Vagina (tissue), 2 donors: ENCODE results near the gene SIPA1. TPM values are rescaled to one million over a fixed set of nuclear protein-coding genes. Genes with fewer than 3 reads are reported as not detected.

ENCODE experiments used
- DNase-seq, 2 donors: peaks; one replicate each; pipeline ENCODE4 v3.0.0-alpha.2; 2017; ENCODE audit errors: extremely low spot score in 2 of 2
- H3K27ac ChIP-seq: fragments of 200-600 bp; sonication (generic); one replicate; pipeline ENCODE4 v1.5.1; 2019
- H3K27me3 ChIP-seq: fragments of 200-600 bp; sonication (generic); one replicate; pipeline ENCODE4 v1.5.1; 2019
- H3K36me3 ChIP-seq, 2 donors: fragments of 200-600 bp; sonication (generic); one replicate each; pipeline ENCODE4 v1.5.1; 2017 to 2019
- H3K4me1 ChIP-seq: fragments of 200-600 bp; sonication (generic); one replicate; pipeline ENCODE4 v1.5.1; 2019
- H3K4me3 ChIP-seq, 2 donors: fragments of 200-600 bp; sonication (generic); 1 replicate in 1 of 2; 2 replicates in 1 of 2; pipeline ENCODE4 v1.5.1; 2016 to 2019
- H3K9me3 ChIP-seq: fragments of 200-600 bp; sonication (generic); one replicate; pipeline ENCODE4 v1.5.1; 2019
- POLR2A ChIP-seq, 2 donors: fragments of 450-650 bp; IDR thresholded peaks; one replicate each; pipeline ENCODE4 v1.6.1; 2017; ENCODE audit warnings: antibody characterized with exemption in 2 of 2, mild to moderate bottlenecking in 2 of 2, moderate library complexity in 2 of 2
- POLR2AphosphoS5 ChIP-seq, 2 donors: sonication (generic); formaldehyde crosslinking; IDR thresholded peaks; one replicate each; pipeline ENCODE4 v1.9.0; 2017; ENCODE audit warnings: antibody characterized with exemption in 2 of 2, mild to moderate bottlenecking in 2 of 2, low read depth in 1 of 2; ENCODE audit not compliant: insufficient read depth in 1 of 2
- intact Hi-C: fragments of 100-400 bp; cut with DNase I; formaldehyde crosslinking; loops from one replicate; pipeline ENCODE4 v1.15.1; 2023
- total RNA-seq: library from RNA; depleted of rRNA; stranded (reverse); fragments of >200 nt; gene quantifications from one replicate; pipeline ENCODE4 v1.2.3, GENCODE V29; 2016
- TF ChIP-seq, protein P1 (sequence below), 3 experiments: fragments of 450-650 bp in 2 of 3; fragments of 200-600 bp in 1 of 3; sonication (generic) in 1 of 3; IDR thresholded peaks; one replicate each; pipeline ENCODE4 v1.5.1; 2017 to 2019; ENCODE audit warnings: antibody characterized with exemption in 3 of 3, mild to moderate bottlenecking in 2 of 3, moderate library complexity in 2 of 3

SIPA1 gene
- total RNA-seq, 1 donor from 2014 or later, result 63.3 TPM

DNA sequence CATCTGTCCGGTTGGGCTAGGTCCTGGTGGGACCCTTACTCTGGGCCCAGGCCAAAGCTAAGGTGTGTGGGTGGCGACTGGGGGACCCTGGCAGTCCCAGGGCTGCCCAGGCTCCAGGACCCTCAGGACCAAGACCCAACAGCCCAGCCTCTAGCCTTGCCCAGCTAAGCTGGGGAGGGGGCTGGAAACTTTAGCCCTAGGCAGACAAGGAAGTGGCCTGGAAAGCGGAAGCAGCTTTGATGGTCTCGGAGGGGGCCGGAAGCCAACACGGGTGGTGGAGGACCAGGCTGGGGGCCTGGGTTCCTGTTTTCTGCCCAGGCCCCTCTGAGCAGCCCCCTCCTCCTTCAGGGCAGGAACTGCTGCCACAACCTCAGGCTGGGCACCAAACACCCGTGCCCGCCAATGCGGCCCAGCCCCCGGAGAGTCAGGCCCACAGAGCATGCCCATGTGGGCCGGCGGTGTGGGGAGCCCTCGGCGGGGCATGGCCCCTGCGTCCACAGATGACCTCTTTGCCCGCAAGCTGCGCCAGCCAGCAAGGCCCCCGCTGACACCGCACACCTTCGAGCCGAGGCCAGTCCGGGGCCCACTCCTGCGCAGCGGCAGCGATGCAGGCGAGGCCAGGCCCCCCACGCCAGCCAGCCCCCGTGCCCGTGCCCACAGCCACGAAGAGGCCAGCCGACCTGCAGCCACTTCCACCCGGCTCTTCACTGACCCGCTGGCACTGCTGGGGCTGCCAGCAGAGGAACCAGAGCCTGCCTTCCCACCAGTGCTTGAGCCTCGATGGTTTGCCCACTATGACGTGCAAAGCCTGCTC lies 2.8 kb downstream of the SIPA1 start:
- Histone ChIP-seq H3K27ac (peak overlapping the region; percentile 54), H3K36me3 (peaks cover 0 to 25% of the 10 kb centered on the region in 2 donors), H3K27me3 (no peaks in the 10 kb centered on the region), H3K9me3 (no peaks in the 10 kb centered on the region), H3K4me3 (peak overlapping the region in 1 of 2 donors; percentile 3), H3K4me1 (peaks cover 50% of the 10 kb centered on the region)
- intact Hi-C loops, result no loop called here
- TF ChIP-seq POLR2A (IDR thresholded peaks at IDR 0.05) (no peak), POLR2AphosphoS5 (IDR thresholded peaks at IDR 0.05; ENCODE audit: insufficient read depth in 1 of 2, low read depth in 1 of 2) (no peak)
- TF ChIP-seq, protein P1, sequence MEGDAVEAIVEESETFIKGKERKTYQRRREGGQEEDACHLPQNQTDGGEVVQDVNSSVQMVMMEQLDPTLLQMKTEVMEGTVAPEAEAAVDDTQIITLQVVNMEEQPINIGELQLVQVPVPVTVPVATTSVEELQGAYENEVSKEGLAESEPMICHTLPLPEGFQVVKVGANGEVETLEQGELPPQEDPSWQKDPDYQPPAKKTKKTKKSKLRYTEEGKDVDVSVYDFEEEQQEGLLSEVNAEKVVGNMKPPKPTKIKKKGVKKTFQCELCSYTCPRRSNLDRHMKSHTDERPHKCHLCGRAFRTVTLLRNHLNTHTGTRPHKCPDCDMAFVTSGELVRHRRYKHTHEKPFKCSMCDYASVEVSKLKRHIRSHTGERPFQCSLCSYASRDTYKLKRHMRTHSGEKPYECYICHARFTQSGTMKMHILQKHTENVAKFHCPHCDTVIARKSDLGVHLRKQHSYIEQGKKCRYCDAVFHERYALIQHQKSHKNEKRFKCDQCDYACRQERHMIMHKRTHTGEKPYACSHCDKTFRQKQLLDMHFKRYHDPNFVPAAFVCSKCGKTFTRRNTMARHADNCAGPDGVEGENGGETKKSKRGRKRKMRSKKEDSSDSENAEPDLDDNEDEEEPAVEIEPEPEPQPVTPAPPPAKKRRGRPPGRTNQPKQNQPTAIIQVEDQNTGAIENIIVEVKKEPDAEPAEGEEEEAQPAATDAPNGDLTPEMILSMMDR (IDR thresholded peaks at IDR 0.05), result no peak
- DNase-seq, result no peak

DNA sequence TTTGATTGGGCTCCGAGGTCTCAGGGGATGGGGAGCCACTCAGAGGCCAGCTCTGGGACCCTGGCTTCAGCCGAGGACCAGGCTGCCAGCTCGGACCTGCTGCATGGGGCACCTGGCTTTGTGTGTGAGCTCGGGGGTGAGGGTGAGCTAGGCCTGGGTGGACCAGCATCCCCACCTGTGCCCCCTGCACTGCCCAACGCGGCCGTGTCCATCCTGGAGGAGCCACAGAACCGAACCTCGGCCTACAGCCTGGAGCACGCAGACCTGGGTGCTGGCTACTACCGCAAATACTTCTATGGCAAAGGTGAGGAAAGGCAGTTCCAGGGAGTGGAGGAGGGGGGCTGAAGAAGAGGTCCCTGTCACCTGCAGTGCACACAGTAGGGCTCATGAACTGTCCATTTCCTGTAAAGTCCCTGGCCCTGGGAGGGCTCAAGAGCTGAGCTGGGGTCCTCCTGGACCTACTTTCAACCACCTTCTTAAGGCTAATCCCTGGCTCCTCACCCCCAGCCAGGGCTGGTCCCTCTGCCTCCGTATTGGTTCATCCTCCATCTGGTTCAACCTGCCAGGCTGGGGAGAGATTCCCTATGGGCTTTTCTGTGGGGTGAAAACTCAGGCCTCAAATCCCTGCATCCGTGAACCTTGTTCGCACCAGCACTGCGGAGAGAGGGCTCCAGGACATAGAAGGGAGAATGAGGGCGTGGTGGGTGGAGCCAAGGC lies 3.6 kb downstream of the SIPA1 start:
- peak overlapping the region in 1 of 2 donors; percentile 3 for H3K4me3 ChIP-seq
- H3K4me1 ChIP-seq, result peaks cover 54% of the 10 kb centered on the region

GRCh38 chr11:65642014-65642671 lies 4.2 kb downstream of the SIPA1 start:
- intact Hi-C loops, result no loop called here
- TF ChIP-seq POLR2A (IDR thresholded peaks at IDR 0.05) (no peak), POLR2AphosphoS5 (IDR thresholded peaks at IDR 0.05; ENCODE audit: insufficient read depth in 1 of 2, low read depth in 1 of 2) (no peak)
- TF ChIP-seq, protein P1 (IDR thresholded peaks at IDR 0.05), result no peak
- Histone ChIP-seq H3K27me3 (no peaks in the 10 kb centered on the region), H3K9me3 (no peaks in the 10 kb centered on the region), H3K4me1 (peaks cover 51% of the 10 kb centered on the region), H3K27ac (no peak overlapping the region), H3K36me3 (peaks cover 0 to 13% of the 10 kb centered on the region in 2 donors), H3K4me3 (no peak overlapping the region)
- DNase-seq, result no peak

More for the DNA sequence above, 3.6 kb downstream of the SIPA1 start:
- no peaks in the 10 kb centered on the region for H3K27me3 ChIP-seq
- H3K36me3 ChIP-seq, result peaks cover 0 to 18% of the 10 kb centered on the region in 2 donors
- intact Hi-C loops, result no loop called here
- TF ChIP-seq POLR2A (IDR thresholded peaks at IDR 0.05), result no peak
- TF ChIP-seq, protein P1 (IDR thresholded peaks at IDR 0.05), result no peak
- no peak for TF ChIP-seq POLR2AphosphoS5 (IDR thresholded peaks at IDR 0.05; ENCODE audit: insufficient read depth in 1 of 2, low read depth in 1 of 2)
- H3K27ac ChIP-seq, result no peak overlapping the region
- no peak for DNase-seq
- no peaks in the 10 kb centered on the region for H3K9me3 ChIP-seq

DNA sequence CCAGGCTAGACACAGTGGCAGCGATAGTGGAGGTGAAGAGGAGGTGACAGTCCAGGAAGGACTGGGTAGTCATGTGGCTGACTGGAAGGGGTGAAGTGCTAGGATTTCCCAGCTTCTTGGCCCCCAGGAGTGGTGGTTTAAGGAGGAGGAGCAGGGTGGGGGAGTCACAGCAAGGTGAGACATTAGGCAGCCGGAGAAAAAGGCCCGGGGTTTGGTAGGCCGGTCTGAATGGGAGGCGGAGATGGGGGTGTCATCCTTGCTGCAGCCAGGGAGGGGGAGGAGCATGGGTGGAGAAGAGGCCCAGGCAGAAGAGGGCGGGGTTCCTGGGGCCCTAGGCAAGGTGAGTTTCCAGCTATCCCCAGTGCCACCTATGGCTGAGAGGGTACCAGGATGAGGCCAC lies 6.1 kb downstream of the SIPA1 start:
- no peaks in the 10 kb centered on the region for H3K9me3 ChIP-seq
- H3K27me3 ChIP-seq, result no peaks in the 10 kb centered on the region
- no peak overlapping the region for H3K4me3 ChIP-seq
- H3K36me3 ChIP-seq, result peaks cover 0 to 12% of the 10 kb centered on the region in 2 donors
- no peak for DNase-seq
- intact Hi-C loops, result no loop called here
- TF ChIP-seq POLR2AphosphoS5 (IDR thresholded peaks at IDR 0.05; ENCODE audit: insufficient read depth in 1 of 2, low read depth in 1 of 2), result no peak
- TF ChIP-seq, protein P1 (IDR thresholded peaks at IDR 0.05), result no peak
- no peak for TF ChIP-seq POLR2A (IDR thresholded peaks at IDR 0.05)
- no peak overlapping the region for H3K27ac ChIP-seq
- H3K4me1 ChIP-seq, result peaks cover 39% of the 10 kb centered on the region
